HG02798 (cell line): Measurements from ENCODE around the gene KRT26.

Experiments used
- ATAC-seq: cut with Tn5 transposase; IDR thresholded peaks from one replicate; pipeline ENCODE4 v1.9.1; 2021; ENCODE audit warnings: mild to moderate bottlenecking; ENCODE audit not compliant: unreplicated experiment, poor library complexity

Gene KRT26

DNA sequence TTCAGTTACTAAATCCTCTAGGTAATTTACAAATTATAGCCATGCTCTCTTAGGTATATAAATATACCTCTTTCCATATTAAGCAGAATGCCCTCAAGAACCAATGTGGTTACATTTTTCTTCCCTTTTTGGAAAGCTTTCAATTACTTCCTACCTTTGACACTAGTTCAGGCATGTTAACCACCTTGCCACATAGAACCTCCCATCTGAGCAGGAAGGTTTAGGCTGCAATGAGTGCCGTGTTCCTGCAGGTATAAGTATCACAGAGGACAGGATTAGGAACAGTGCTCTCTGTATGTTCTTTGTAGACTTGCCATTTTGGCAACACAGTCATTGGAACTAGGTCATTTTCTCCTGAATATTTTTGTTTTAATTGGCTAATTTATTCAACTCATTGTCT is 37.0 kb downstream of the KRT26 start:
- ATAC-seq, result no peak

DNA sequence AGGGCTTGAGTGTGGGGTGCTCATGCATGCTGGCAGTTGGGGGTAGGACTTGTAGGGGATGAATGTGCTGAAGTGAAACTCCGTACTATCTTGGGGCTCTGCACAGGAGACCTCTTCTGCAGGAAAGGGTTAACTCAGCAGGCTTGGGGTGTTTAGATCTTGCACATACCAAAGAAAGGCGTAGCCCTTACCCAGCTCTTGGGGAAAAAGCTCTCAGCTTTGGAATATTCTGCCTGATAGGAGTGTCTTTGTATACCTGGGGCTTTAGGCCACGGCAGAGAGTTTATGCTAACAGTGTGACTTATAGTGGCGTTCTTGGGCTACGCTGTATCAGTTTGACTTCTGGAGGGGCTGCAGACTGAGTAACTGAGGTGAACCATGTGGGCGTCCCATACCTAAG is 38.0 kb downstream of the KRT26 start:
- no peak for ATAC-seq

DNA sequence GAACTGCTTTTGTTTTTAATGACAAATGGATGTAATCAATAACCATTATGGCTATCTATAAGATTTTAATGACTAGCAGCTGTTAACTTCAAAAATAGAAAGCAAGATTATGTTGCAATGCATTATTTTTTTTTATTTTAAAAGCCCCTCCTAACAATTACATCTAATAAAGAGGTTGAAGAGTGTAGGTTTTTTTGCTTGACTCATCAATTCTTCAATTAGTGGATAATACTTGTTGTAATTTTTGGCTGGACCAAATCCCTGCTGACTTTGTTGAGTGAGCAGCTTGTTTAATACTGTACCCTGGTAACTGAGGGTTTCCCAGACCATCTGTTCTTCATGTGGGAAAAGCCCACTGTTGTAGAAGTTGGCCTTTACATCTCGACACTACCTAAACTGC is 41.0 kb downstream of the KRT26 start:
- ATAC-seq, result no peak

DNA sequence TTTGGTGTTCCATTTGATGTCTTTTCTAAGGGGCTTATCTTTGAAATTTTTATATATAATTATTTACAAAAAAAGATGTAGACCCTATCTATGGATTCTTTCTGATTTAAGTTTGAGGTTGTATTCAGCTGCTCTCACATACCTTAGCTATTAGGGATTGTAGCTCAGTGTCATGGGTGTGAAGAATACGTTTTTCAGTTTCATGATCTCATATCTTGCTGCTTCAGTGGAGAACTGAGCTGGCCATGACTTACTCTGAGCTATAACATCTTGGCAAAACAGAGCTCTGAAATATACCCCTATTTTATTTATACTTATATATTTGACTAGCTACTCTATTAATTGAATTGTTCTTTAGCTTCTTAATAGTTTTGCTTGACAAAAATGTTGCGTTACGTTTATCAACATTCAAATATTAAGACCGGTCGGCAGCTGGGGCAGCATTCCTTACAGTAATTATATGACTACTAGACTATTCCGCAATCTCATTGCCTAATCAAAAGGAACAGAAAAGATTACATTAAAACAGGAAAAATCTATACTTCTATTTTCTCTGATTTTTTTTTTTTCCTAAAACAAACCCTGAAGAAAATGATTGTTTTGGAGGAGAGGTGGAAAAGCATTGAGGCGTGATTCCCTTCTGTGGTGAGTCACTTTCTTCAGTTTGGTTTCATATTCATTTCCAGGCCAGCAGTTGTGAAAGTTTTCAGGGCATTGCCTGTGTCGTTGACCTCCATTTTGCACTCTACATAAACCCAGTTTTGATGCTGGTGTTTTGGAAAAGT is 44.4 kb downstream of the KRT26 start:
- ATAC-seq, result no peak

DNA sequence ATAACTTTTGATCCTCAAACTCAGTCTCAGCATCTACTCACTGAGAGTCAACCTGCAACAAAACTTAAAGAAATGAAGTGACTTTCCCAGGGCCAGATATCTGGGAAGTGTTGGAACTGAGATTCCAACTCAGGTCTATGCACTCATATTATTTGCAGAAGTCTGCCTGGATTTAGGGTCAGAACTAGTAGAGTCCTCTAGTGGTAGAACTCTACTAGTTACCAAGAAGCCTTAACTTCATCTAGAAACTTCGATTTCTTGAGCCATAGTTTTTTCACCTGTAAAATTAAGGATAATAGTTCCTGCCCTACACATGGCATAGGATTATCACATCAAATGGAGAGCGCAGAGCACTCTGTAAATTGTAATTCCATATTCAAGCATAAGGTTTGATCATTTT is 45.1 kb downstream of the KRT26 start:
- ATAC-seq, result no peak

DNA sequence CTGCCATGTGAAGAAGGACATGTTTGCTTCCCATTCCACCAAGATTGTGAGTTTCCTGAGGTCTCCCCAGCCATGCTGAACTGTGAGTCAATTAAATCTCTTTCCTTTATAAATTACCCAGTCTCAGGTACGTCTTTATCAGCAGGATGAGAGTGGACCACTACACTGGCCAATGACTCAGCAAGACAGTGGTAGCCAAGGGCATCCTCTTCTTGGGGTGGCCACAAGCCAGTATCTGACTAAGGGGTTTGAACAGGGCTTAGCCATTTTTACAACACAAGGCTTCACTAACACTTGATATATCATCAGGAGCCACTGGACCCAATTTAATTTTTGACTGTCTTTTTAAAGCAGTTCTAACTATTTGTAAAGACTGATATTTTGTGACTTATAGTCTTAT is 47.3 kb downstream of the KRT26 start:
- ATAC-seq, result no peak

DNA sequence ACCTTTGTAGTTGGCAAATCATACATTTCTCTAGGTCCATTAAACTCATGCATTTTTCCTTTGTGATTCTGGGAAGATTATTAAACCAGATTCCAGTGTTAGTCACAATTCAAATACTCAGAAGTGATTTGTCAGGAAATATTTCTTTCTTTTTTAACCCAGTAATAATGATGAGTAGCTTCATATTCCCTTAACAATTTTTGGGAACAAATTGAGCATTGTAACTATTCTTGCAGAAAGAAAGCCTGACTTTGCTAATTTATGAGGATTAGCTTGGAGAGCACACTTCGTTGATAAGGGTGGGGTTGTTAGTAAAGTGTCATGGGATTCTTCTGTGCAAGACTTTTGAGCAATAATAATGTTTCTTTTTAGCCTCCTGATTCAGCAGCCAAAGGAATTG is 49.8 kb downstream of the KRT26 start:
- no peak for ATAC-seq

DNA sequence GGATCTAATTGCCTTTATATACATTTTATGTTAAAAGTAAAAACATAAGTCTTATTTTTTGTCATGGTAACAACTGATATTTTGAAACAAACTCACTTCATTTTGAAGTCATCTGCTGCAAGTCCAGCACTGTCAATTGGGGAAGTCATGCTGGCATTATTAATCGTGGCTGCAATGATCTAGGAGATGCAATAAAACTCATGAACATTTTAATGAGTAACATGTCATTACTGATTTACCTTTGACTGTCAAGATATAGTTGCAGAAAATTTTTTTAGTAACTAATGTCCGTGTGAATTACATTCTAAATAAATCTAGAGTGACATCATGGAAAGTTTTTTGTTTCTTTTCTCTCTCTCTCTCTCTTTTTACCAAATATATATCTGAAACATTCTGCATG is 51.1 kb downstream of the KRT26 start:
- no peak for ATAC-seq

DNA sequence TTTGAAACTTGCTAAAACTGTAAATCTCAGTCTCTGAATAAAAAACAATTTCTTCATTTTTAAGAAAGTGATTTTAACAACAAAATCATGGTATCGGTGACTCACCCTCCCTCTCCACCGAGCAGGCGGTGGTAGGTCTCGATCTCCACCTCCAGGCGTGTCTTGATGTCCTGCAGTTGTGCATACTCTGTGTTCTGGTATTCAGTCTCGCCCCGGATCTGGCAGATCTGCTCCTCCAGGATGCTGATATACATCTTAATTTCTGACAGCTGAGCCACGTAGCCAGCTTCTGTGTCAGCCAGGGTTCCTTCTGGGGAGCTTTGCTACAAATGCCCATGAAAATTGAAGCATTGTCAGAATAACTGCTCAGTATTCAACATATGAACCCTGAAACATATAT is 53.1 kb downstream of the KRT26 start:
- ATAC-seq, result no peak

DNA sequence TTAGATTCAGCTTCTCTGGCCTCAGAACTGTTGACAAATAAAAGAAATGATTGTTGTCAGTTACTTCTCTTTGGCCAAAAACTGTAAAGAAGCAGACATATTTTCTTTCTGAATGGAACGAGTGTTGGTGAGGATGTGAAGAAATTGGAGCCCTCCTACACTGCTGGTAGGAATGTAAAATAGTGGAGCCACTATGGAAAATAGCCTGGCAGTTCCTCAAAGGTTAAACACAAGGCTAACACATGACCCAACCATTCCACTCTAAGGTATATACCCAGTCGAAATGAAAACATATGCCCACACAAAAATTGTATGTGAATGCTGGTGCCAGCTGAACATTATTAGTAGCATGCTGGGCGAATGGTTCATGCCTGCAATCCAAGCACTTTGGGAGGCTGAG is 54.2 kb downstream of the KRT26 start:
- ATAC-seq, result no peak
